SU-DHL-6 (cell line): ENCODE results near the gene ATAD3C.
"Not testable (repeated sequence)": the region's sequence is repeated elsewhere in the genome, so short reads cannot be mapped to it uniquely, and the experiment has no call there.

ENCODE experiments used
- EZH2phosphoT487 ChIP-seq: fragments of 200-600 bp; sonication (generic), shearing (Covaris generic); conservative IDR thresholded peaks from 2 replicates; pipeline ENCODE4 v1.6.1; 2018; ENCODE audit warnings: mild to moderate bottlenecking, antibody characterized with exemption, low read length, moderate library complexity, mixed read lengths
- TF ChIP-seq, protein P1 (sequence below): fragments of 200-600 bp; sonication (generic); IDR thresholded peaks from one replicate; pipeline ENCODE4 v1.5.1; 2017; ENCODE audit warnings: antibody characterized with exemption, mild to moderate bottlenecking, low read length, moderate library complexity; ENCODE audit not compliant: insufficient read depth, poor library complexity, severe bottlenecking

DNA sequence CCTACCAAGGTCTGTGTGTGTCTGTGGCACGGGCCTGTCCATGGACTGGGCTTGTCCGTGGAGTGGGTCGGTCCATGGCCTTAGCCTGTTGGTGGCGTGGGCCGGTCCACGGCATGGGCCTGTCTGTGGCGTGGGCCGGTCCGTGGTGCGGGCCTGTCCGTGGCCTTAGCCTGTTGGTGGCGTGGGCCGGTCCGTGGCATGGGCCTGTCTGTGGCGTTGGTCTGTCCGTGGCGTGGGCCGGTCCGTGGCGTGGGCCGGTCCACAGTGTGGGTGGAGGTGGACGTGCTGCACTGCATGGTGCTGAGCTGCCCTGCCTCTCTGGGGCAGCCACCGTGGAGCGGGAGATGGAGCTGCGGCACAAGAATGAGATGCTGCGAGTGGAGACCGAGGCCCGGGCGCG lies 32.3 kb downstream of the ATAD3C start:
- TF ChIP-seq, protein P1, sequence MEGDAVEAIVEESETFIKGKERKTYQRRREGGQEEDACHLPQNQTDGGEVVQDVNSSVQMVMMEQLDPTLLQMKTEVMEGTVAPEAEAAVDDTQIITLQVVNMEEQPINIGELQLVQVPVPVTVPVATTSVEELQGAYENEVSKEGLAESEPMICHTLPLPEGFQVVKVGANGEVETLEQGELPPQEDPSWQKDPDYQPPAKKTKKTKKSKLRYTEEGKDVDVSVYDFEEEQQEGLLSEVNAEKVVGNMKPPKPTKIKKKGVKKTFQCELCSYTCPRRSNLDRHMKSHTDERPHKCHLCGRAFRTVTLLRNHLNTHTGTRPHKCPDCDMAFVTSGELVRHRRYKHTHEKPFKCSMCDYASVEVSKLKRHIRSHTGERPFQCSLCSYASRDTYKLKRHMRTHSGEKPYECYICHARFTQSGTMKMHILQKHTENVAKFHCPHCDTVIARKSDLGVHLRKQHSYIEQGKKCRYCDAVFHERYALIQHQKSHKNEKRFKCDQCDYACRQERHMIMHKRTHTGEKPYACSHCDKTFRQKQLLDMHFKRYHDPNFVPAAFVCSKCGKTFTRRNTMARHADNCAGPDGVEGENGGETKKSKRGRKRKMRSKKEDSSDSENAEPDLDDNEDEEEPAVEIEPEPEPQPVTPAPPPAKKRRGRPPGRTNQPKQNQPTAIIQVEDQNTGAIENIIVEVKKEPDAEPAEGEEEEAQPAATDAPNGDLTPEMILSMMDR: not testable (repeated sequence)
- TF ChIP-seq EZH2phosphoT487: not testable (repeated sequence)
